ENCODE data around the gene MEDAG.
"Not testable (repeated sequence)": the region's sequence is repeated elsewhere in the genome, so short reads cannot be mapped to it uniquely, and the experiment has no call there.

The MEDAG gene

GRCh38 chr13:30926781-30927180 lies 20.7 kb downstream of the MEDAG start:
- H3K4me3 ChIP-seq (replicated peaks; ENCODE audit: insufficient read depth, low read length) = no peak overlapping the region
- peaks cover 5% of the 10 kb centered on the region for H3K27me3 ChIP-seq (ENCODE audit: insufficient read depth, poor library complexity, severe bottlenecking)
- no peak overlapping the region for H3K27ac ChIP-seq (replicated peaks)
- TF ChIP-seq REST (IDR thresholded peaks at IDR 0.05; ENCODE audit: insufficient replicate concordance, low read depth) (no peak), POLR2AphosphoS5 (IDR thresholded peaks at IDR 0.05; ENCODE audit: low read depth) (no peak), SPI1 (IDR thresholded peaks at IDR 0.05; ENCODE audit: borderline replicate concordance, low read depth) (no peak), CTCF (IDR thresholded peaks at IDR 0.05; ENCODE audit: insufficient read depth, low read length) (no peak), GABPA (IDR thresholded peaks at IDR 0.05; ENCODE audit: low read depth) (no peak)
- DNase-seq (ENCODE audit: low read depth in 1 of 2, low spot score in 1 of 2) = no peak

GRCh38 chr13:30927188-30927587 lies 21.1 kb downstream of the MEDAG start:
- not testable (repeated sequence) for DNase-seq (ENCODE audit: low read depth in 1 of 2, low spot score in 1 of 2); H3K4me3 ChIP-seq (replicated peaks; ENCODE audit: insufficient read depth, low read length); H3K27me3 ChIP-seq (ENCODE audit: insufficient read depth, poor library complexity, severe bottlenecking); H3K27ac ChIP-seq (replicated peaks)

GRCh38 chr13:30927595-30927994 lies 21.5 kb downstream of the MEDAG start:
- H3K27me3 ChIP-seq (ENCODE audit: insufficient read depth, poor library complexity, severe bottlenecking) = peaks cover 2% of the 10 kb centered on the region
- TF ChIP-seq POLR2AphosphoS5 (IDR thresholded peaks at IDR 0.05; ENCODE audit: low read depth) (no peak), GABPA (IDR thresholded peaks at IDR 0.05; ENCODE audit: low read depth) (no peak), REST (IDR thresholded peaks at IDR 0.05; ENCODE audit: insufficient replicate concordance, low read depth) (no peak), SPI1 (IDR thresholded peaks at IDR 0.05; ENCODE audit: borderline replicate concordance, low read depth) (no peak), CTCF (IDR thresholded peaks at IDR 0.05; ENCODE audit: insufficient read depth, low read length) (no peak)
- no peak overlapping the region for H3K27ac ChIP-seq (replicated peaks)
- no peak overlapping the region for H3K4me3 ChIP-seq (replicated peaks; ENCODE audit: insufficient read depth, low read length)
- no peak for DNase-seq (ENCODE audit: low read depth in 1 of 2, low spot score in 1 of 2)

- DNase-seq (ENCODE audit: low read depth in 1 of 2, low spot score in 1 of 2) = no peak
- Histone ChIP-seq H3K27ac (replicated peaks) (no peak overlapping the region), H3K27me3 (ENCODE audit: insufficient read depth, poor library complexity, severe bottlenecking) (peaks cover 2% of the 10 kb centered on the region), H3K4me3 (replicated peaks; ENCODE audit: insufficient read depth, low read length) (no peak overlapping the region)
- TF ChIP-seq CTCF (IDR thresholded peaks at IDR 0.05; ENCODE audit: insufficient read depth, low read length) (no peak), POLR2AphosphoS5 (IDR thresholded peaks at IDR 0.05; ENCODE audit: low read depth) (no peak), SPI1 (IDR thresholded peaks at IDR 0.05; ENCODE audit: borderline replicate concordance, low read depth) (no peak), GABPA (IDR thresholded peaks at IDR 0.05; ENCODE audit: low read depth) (no peak), REST (IDR thresholded peaks at IDR 0.05; ENCODE audit: insufficient replicate concordance, low read depth) (no peak)
These were observed 22.9 kb downstream of the MEDAG start for GRCh38 chr13:30928978-30929377.

All from HL-60 (cell line).